GM18498 (cell line): ENCODE data around the gene LAMA1.

Experiments
- ATAC-seq: cut with Tn5 transposase; IDR thresholded peaks from one replicate; pipeline ENCODE4 v1.9.1; 2021; ENCODE audit warnings: mild to moderate bottlenecking, moderate library complexity; ENCODE audit not compliant: unreplicated experiment

The LAMA1 gene

DNA sequence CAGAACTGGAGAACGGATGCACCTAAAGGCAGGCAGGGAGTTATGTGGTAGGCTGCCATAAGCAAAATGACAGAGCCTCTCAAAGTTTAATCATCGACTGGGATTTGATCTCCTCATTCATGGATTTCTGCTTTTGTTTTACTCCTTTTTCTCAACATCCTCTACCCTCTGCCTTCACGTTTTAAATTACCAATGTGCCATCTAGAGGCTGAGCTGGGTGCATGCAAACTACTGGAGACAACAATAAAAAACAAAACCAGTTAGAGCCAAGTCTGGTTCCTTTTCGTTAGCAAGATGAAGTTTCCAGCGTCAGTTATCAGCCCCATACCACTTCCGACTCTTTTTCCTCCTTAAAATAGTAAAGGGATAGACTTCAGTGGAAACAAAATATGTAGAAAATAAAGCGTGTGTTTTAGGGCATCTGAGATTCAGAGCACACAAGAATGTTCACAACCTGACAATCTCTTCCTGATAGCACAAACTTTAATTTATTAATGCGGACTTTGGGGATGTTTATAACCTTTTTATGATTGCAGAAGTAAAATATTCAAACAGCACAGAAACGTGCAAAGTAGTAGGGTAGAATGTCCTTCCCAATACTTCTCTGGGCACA is 117.0 kb downstream of the LAMA1 start:
- no peak for ATAC-seq

DNA sequence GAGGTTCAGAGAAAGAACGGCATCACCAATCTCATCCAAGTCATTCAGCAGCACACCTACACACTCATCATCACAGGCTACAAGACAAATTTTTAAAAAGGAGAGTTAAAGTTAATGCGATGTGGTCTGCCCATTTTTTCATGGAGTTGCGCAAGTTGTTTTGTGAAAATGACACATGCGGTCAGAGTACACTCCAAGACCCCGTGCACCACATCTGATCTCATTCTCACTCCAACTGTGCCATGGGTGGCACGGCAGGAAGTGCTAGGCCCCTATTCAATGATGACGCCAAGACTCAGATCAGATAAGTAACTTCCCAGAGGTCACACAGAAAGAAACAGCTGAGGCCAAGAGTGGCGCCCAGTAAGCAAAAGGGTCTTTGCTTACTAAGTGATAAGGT is 119.8 kb downstream of the LAMA1 start:
- no peak for ATAC-seq

DNA sequence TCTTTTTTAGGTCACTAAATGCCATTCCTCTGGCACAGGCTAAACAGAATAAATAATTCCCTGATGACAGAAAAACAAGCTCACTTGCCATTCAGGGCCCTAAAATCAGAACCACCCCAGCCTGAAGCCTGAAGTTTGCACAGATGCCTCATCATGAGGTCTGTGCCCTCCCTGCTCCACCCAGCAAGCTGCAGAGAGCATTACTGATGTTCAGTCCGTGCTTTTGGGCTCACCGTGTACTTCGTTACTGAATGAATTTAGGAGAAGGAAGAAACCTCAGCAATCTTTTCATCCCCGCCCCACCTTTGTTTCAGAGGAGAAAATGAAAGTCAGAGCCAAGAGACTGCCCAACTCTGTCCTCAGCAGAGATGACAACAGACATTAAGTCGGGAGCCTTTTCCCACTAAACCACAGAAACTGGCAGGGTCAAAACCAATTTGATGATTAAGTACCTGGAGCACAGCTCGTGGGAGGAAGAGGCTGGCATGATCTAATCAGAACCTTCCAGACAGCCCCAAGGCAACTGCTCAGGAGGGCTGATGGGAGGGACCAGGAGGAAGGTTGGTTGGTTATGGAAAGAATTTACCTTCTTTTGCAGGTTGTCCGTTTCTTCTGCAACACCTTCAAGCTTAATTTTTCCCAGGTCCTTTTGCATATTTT is 122.7 kb downstream of the LAMA1 start:
- no peak for ATAC-seq

DNA sequence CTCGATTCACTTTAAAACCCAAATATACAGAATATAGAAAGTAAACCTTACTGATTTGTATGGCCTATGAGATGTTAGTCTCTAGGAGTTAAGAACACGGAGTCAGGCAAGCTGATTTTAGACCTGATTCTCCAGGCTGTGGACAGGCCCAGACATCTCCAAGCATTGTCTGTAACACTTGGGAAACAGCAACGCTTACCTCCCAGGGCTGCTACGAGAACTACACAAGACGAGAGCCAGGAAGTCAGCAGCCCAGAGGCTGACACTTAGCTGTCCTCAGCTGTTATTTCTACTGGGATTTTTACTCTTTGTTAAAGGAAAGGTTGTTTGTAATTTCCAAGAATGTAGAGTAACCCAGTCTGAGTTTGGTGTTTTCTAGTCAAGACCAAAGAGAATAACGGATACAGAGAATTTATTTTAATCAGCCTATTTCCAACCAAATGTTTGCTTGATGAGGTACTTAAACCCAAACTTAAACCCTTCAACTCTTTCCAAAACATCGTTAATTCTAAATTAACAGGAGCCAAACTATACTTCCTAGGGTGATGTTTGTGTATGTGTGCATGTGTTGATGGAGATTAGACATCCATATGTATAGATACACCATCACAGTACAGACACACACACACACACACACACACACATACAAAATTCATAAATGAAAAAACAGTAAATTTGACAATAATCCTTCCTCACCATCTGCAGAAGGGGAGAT is 123.4 kb downstream of the LAMA1 start:
- no peak for ATAC-seq

DNA sequence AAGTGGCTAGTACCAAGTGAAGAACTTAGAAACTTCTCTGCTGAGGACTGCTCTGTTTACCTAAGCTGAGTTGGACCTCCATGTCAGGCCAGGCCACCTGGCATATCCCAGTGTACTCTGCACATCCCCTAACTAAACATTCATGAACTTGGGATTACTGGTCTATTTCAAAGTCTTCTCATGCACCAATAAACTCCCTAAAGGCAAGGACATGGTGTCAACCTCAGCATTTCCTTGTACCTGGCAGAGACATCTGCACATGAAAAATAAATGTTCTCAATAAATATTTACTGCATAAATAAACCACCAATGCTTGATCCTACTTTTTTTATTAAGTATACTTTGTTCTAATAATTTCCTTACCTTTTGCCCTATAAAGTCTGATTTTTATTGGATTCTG is 124.8 kb downstream of the LAMA1 start:
- no peak for ATAC-seq

DNA sequence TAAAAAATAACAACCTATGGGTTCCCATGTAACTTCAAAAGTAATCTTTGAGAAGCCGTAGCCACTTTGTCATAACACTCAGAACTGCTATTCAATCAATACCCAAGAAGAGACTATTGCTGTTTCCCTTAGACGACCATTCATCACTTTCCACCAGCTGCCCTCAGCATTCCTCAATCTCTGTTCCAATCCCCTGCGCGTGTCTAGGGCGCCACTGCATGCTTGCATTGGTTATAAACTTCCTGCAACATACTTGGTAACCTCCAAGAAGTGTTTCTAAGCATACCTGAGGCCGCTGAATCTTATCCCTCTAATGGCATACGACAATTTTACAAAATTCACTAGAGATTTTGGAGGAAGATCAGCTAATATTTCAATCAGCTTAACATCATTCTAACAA is 134.2 kb downstream of the LAMA1 start:
- ATAC-seq, result no peak

DNA sequence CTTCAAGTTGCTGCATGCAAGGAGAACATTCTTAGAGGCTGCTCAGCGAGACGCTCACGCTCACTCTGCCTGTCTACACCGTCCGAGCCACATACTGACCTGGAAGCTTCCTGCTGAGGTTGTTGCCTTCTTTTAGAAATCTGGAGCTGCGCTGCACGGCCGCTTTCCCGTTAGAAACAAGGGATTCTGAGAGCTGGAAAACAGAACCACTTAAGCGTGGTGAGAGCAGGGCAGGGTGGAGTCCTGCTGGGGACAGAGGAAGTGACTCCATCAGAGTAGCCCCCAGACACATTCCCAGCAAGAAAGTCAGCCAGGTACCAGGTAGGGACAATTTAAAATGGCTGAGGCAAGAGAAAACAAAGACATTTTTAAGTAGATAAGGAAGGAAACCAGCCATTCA is 135.2 kb downstream of the LAMA1 start:
- no peak for ATAC-seq

DNA sequence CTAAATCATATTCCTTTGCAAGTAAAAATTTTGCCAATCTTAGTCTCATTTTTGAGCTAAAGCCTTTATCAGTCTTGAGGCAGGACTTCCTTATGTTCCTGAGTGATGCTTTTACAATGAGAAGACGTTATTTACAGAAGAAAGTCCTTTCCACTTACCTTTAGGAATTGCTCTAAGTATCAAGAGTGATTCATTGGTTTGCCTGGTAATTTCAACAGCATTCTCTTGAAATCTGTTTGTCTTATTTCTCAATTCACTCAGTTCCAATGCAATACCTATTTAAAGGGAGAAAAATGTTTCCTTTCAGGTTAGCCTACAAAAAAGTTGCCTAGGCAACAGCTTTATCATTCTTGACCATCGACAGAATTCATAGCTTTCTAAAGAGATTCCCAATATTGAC is 137.2 kb downstream of the LAMA1 start:
- no peak for ATAC-seq

DNA sequence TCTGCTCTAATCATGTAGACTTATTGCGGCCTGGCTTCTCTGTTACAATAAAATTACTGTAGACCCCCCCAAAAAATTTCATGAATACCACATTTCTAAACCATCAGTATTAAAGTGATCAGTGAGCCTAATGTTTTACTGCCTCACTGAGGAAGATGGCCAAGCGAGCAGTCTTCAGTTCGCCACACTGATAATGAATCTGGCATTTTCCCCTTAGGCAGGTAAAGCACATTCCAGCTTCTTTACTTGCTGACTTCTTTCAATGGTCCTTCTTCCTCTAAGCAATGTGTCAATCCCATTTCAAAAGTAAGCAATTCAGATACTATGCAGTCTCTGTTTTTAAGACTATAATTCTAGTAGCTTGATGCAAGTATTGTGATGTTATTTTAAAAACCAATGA is 137.6 kb downstream of the LAMA1 start:
- ATAC-seq, result no peak

DNA sequence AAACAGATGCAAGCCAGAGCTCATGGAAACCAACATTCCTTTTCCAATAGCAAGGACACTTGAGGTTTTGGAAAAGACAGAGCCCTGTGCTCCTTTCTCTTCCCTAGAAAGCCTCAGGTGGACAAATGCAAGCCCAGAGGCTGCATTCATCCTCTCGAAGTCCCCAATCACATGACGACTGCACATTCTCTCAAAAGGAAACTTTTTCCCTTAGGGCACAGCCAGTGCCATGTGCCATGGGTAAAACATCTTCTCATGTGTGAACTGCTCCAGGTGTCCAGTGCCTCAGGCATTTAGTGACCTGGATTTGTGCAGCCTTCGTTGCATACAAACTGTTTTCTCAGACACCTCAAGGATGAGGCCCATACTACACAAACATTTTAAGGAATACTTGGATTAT is 140.7 kb downstream of the LAMA1 start:
- ATAC-seq, result no peak

DNA sequence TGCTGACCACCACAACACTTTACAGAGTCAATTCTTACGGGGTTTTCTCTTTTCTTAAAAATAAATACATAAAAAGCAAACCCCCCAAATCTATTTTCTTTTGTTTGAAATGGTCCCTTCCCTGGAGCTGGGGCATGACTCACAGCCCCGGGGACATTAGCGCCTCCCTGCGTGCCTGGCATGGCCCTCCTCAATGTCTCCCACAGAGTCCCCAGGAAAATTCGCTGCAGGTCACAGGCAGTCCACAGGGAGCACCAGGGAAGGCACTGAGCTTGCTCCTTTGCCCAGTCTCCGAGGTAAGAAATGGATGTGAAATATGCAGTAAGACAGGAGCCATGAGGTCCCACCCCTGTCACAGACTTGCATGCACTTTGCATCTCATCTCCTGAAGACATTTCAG is 142.5 kb downstream of the LAMA1 start:
- no peak for ATAC-seq

DNA sequence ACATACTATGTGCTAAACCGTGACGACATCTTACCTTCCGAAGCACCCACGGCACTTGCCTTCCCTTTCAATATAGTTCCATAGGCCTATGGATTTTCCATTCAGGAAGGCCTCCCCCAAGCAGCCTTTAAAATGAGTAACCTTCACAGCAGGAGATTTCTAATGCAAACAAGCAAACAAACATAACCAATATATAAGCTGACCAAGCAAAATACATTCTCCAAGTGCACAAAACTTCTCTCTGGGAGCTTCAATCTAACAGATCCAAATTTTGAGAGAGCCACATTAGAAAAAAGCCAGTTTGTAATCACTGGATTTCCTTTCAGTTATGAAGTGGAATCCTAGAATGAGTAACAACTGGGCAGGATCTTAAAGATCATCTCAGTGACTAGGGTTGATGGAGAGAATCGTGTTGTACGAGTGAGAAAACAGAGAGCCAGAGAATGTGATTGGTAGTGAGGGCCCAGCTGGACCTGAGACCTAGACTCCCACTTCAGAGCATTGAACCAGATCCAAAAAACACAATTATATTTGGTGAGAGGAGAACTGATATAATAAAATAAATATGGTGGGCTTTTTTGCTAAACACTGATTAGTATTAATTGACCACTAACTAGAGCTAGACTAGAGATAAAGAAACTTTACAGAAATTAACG is 145.6 kb downstream of the LAMA1 start:
- ATAC-seq, result no peak

DNA sequence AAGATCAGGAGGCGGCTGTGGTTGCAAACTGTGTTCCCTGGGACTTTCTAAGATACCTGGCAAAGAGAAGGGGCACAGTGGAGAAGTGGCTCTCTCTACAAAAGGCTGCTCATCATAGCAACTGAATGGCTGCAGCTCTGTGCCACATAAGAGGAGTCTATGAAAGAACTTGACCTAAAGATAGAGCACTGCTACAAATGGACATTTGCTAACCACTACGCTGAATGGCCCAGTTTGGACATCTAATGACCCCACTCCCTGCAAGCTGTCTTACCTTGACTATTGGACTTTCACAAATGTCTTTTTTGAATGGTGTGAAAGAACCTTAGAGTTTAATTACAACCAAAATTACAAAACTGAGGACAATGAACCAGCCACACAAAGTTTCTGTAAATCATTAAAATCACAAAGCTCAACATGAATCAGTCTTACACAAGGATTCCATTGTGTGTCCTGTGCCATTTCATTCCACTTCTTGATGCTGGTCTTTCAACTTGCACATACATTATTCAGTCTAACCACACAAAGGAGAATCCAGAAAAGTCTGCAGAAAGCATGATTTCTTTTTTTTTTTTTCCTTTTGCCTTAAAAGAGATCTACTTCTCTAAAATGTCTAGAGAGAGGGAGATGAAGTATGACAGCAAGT is 154.0 kb downstream of the LAMA1 start:
- no peak for ATAC-seq

DNA sequence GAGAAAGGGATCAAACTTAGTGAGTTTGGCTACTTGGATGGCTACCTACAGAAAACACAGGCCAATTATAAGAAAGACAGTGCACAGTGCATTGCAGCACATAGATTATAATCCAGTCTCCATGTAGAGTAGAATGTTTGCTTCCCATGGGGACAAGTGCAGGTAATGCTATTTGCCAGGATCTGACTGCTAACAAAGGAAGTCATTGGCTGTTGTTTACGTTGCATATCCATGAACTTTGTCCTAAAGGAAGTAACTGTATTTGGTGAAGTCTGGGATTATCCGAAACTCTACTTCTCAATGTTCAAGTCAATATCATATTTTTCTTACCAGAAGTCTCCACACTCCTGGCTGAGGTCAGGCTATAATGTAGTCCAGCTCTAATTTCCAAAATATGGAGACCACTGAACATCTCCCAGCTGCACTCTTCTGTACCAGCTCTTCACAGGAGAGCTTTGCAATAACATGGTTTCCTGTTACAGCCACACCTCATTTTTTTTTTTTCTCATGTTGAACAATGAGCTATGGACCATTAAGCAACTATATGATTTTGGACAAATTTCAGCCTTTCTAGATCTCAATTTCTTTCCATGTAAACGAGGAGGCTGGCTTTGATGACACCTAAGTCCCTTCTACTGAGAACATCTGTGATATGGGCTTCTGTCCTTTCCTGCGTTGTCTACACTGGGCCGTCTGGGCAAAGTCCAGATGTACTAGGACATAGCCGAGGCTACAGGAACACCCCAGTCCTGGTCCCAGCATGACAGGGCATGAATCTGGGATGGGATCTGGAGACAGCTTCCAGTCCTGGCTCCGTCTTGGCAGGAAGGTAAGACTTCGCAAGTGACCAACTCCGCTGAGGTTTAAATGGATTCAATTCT is 154.8 kb downstream of the LAMA1 start:
- ATAC-seq, result no peak

DNA sequence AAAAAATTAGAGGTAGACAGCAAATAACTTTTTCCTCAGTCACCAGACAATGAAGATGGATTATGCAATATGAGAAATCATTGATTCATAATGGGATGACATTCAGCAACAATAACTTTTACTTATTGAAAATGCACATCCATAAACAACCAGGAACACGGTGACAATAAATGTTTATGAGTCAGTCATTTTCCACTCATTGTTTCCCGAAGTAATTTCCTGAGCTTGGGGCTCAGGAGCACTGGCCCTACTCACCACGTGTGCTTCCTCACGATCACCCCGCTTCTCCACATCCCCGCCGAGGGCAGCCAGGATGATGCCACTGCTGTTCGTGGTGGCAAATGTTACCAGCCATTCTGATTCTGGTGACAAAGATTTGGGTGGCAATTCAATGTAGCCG is 156.3 kb downstream of the LAMA1 start:
- no peak for ATAC-seq

DNA sequence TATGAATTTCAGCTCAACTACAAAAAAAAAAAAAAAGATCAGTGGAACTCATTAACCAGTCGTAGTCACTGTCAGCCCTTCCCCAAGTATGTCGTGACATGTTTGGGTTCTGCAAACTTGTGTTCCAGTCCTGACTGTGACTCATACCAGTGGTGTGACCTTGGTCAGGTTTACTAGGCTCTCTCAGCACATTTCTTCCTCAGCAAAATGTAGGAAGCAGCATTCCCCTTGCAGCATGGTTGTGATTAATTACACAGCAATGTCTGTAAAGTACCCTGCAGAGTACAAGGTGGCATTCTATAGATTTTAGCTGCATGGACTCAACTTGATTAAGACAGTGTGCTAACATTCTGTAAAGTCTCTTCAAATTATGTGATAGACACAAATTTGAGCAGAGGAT is 156.9 kb downstream of the LAMA1 start:
- no peak for ATAC-seq

DNA sequence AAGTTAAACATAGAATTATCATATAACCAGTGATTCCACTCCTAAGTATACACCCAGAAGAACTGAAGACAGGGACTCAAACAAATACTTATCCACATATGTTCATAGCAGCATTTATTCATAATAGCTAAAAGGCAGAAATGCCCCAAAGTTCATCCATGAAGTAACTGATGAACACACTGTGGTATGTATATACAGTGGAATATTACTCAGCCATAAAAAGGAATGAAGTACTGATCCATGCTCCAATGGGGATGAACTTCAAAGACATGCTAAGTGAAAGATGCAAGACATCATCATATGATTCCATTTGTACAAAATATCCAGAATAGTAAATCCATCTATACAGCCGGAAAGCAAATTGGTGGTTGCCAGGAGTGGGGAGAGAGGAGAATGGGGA is 157.5 kb downstream of the LAMA1 start:
- ATAC-seq, result no peak

DNA sequence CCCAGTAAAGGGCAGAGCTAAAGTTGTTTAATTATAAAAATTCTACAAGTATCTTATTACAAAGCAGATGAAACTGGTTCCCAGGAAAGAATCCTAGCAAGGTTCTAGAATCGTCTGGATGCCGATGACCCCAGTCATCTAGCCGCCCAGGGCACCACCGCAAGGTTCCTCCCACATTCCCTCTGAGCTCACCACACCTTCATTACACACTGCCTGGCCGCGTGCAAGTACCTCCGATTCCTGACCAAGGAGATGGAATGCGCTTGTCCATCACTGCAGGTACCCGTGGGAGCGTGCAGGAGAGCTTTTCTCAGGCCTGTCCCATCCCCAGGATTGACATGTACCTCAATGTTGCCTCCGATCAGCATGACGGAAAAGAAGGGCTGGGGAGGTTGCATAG is 158.5 kb downstream of the LAMA1 start:
- ATAC-seq, result no peak

DNA sequence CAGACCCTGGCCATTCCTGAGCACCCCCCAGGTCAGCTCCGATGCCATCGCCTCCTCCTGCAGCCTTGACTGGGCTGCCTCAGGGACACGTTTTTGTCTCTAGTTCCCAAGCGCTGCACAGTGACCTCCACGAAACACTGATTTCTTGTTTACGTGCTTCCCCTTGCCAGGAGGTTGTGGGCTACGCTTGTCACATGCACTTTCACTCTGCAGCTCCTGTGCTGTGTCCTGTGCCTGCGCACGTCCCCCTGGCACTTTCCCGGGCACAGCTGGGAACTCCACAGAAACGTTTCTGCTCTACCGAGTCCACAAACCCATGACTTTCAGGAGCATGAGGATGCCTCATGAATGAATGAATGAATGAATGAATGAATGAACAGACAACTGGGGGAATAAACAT is 160.6 kb downstream of the LAMA1 start:
- ATAC-seq, result no peak

DNA sequence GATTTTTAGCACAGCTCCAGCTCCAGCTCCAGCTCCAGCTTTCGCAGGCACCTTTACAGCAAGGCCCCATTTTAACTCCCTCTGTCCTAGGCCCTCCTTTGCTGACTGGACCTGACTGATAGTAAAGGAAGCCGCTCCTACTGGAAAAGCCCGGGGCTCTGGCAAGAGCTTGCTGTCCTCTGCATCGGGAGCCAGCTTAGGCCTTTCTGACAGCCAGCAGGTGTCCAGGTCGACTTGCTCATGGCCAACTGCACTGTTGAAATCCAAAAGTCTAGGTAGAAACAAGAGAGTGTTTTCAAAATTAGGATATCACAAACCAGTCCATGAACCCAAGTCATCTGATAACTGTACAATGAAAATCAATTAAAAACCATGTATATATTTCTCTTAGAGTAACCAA is 161.1 kb downstream of the LAMA1 start:
- ATAC-seq, result no peak

DNA sequence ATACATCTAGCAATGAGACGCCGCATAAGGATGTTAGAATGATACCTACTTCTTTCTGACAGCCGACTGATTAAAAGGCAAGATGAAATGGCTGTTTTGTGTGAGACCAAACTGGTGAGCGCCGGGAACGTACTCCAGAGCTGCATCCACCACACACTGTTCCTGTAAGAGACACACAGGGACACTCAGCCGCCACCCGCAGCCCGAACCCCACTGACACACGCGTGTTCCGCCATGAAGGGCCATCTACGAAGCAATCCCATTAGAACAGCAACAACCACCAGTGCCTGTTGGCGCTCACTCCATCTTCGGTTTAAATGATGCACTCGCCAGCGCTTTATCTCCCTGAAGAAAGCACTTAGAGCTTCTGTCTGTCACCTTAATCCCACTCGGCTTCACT is 162.3 kb downstream of the LAMA1 start:
- ATAC-seq, result no peak
